GM23248 (cell line): Measurements from ENCODE around the gene FCN1. TPM values are rescaled to one million over a fixed set of nuclear protein-coding genes. Genes with fewer than 3 reads are reported as not detected.

ENCODE experiments used
- DNase-seq: peaks from one replicate; pipeline ENCODE4 v3.0.0-alpha.2; 2015
- H2AFZ ChIP-seq: fragments of 200-600 bp; sonication (generic); 2 replicates; pipeline ENCODE4 v1.6.1; 2016; ENCODE audit warnings: antibody characterized with exemption
- H3F3A ChIP-seq: fragments of 200-600 bp; sonication (generic); 2 replicates; pipeline ENCODE4 v1.6.1; 2016; ENCODE audit warnings: mild to moderate bottlenecking, antibody characterized with exemption, mixed run types; ENCODE audit not compliant: insufficient read depth
- H3K27ac ChIP-seq: fragments of 200-600 bp; sonication (generic); 2 replicates; pipeline ENCODE4 v1.5.1; 2016; ENCODE audit warnings: mild to moderate bottlenecking
- H3K27me3 ChIP-seq: fragments of 200-600 bp; sonication (generic); replicated peaks from 2 replicates; pipeline ENCODE4 v1.6.1; 2016; ENCODE audit warnings: mild to moderate bottlenecking; ENCODE audit not compliant: insufficient read depth
- H3K36me3 ChIP-seq: fragments of 200-600 bp; sonication (generic); 2 replicates; pipeline ENCODE4 v1.6.1; 2016; ENCODE audit warnings: low read depth, mild to moderate bottlenecking
- H3K4me1 ChIP-seq: fragments of 200-600 bp; sonication (generic); 2 replicates; pipeline ENCODE4 v1.6.1; 2016; ENCODE audit warnings: mild to moderate bottlenecking; ENCODE audit not compliant: insufficient read depth
- H3K4me2 ChIP-seq: fragments of 200-600 bp; sonication (generic); one replicate; pipeline ENCODE4 v1.6.1; 2016; ENCODE audit warnings: mild to moderate bottlenecking; ENCODE audit not compliant: unreplicated experiment
- H3K4me3 ChIP-seq: fragments of 200-600 bp; sonication (generic); 2 replicates; pipeline ENCODE4 v1.5.1; 2016; ENCODE audit warnings: mild to moderate bottlenecking
- H3K79me2 ChIP-seq: fragments of 200-600 bp; sonication (generic); 2 replicates; pipeline ENCODE4 v1.6.1; 2016; ENCODE audit warnings: mild to moderate bottlenecking; ENCODE audit not compliant: insufficient read depth
- H3K9ac ChIP-seq: fragments of 200-600 bp; sonication (generic); 2 replicates; pipeline ENCODE4 v1.6.1; 2016; ENCODE audit warnings: mild to moderate bottlenecking
- H3K9me2 ChIP-seq: fragments of 200-600 bp; sonication (generic); 2 replicates; pipeline ENCODE4 v1.6.1; 2016; ENCODE audit warnings: mixed run types, mild to moderate bottlenecking, moderate library complexity; ENCODE audit not compliant: insufficient read depth
- H3K9me3 ChIP-seq: fragments of 200-600 bp; sonication (generic); one replicate; pipeline ENCODE4 v1.6.1; 2017; ENCODE audit warnings: low read depth
- H4K20me1 ChIP-seq: fragments of 200-600 bp; sonication (generic); 2 replicates; pipeline ENCODE4 v1.6.0; 2016; ENCODE audit not compliant: insufficient read depth
- EZH2 ChIP-seq: fragments of 200-600 bp; sonication (generic); IDR thresholded peaks from 2 replicates; pipeline ENCODE4 v1.6.1; 2018; ENCODE audit warnings: antibody characterized with exemption, mild to moderate bottlenecking; ENCODE audit not compliant: insufficient read depth, poor library complexity, severe bottlenecking
- EZH2phosphoT487 ChIP-seq: fragments of 200-600 bp; sonication (generic); IDR thresholded peaks from 2 replicates; pipeline ENCODE4 v1.6.1; 2018; ENCODE audit warnings: antibody characterized with exemption, moderate library complexity, mild to moderate bottlenecking, low read depth; ENCODE audit not compliant: insufficient read depth
- WGBS, 2 experiments: methylation state at CpG; one replicate each; pipeline ENCODE4 v1.1.6; 2015 to 2017; ENCODE audit warnings: low lambda C conversion rate in 2 of 2, low coverage in 1 of 2; ENCODE audit errors: missing lambda C conversion rate in 2 of 2; 5-methylcytosine and 5-hydroxymethylcytosine counted together
- in situ Hi-C: fragments of 300-500 bp; cut with MboI; formaldehyde crosslinking; loops from 2 replicates; pipeline ENCODE4 v1.15.0; 2020
- polyA plus RNA-seq: library from polyadenylated mRNA; unstranded; fragments of >200 nt; fragmentation: Nextera tagmentation; extraction: Ambion mirVana; gene quantifications from 2 replicates; pipeline ENCODE4 v1.2.1, GENCODE V29; 2016
- total RNA-seq: library from RNA; depleted of rRNA; stranded (reverse); fragments of >200 nt; shearing (Covaris generic); gene quantifications from 2 replicates; pipeline ENCODE4 v1.2.3, GENCODE V29; 2014

FCN1 gene
- total and polyA plus RNA-seq, 2 experiments from 2014 or later, result not detected

GRCh38 chr9:134922932-134923240 lies 5.2 kb upstream of the FCN1 start:
- no peak for DNase-seq
- Histone ChIP-seq H3K4me1 (no peaks in the 10 kb centered on the region), H3K79me2 (no peaks in the 10 kb centered on the region), H3K4me3 (no peak overlapping the region), H3K27ac (no peak overlapping the region), H3K9ac (no peak overlapping the region), H3K9me3 (peaks cover 5% of the 10 kb centered on the region), H3K9me2 (no peaks in the 10 kb centered on the region), H3K36me3 (no peaks in the 10 kb centered on the region), H2AFZ (no peak overlapping the region), H4K20me1 (no peaks in the 10 kb centered on the region), H3F3A (no peaks in the 10 kb centered on the region), H3K4me2 (no peak overlapping the region), H3K27me3 (peaks cover 8% of the 10 kb centered on the region)
- no peak for TF ChIP-seq EZH2
- no peak for TF ChIP-seq EZH2phosphoT487
- WGBS, 2 experiments, result 53 to 58% methylated on average over 9 of the region's 9 CpGs
- in situ Hi-C loops, result no loop called here

- TF ChIP-seq EZH2 (no peak), EZH2phosphoT487 (no peak)
- Histone ChIP-seq H3K4me1 (no peaks in the 10 kb centered on the region), H3K4me2 (no peak overlapping the region), H3K36me3 (no peaks in the 10 kb centered on the region), H3K9me2 (no peaks in the 10 kb centered on the region), H3K27me3 (peaks cover 13% of the 10 kb centered on the region; the same call in 1 of the 2 replicates), H3K9ac (no peak overlapping the region), H2AFZ (no peak overlapping the region), H3K9me3 (peaks cover 5% of the 10 kb centered on the region), H3F3A (no peaks in the 10 kb centered on the region), H4K20me1 (no peaks in the 10 kb centered on the region), H3K27ac (no peak overlapping the region), H3K79me2 (no peaks in the 10 kb centered on the region), H3K4me3 (no peak overlapping the region)
- DNase-seq, result no peak
- in situ Hi-C loops, result no loop called here
- WGBS, 2 experiments, result 51 to 61% methylated on average over 13 to 14 of the region's 14 CpGs
Measured at GRCh38 chr9:134922066-134922931, 4.6 kb upstream of the FCN1 start.

- 62 to 77% methylated on average over 3 of the region's 3 CpGs for WGBS, 2 experiments
- no peak overlapping the region for H3K9ac ChIP-seq
- no peaks in the 10 kb centered on the region for H4K20me1 ChIP-seq
- H3K79me2 ChIP-seq, result no peaks in the 10 kb centered on the region
- H3K9me3 ChIP-seq, result peaks cover 5% of the 10 kb centered on the region
- no peak for TF ChIP-seq EZH2phosphoT487
- TF ChIP-seq EZH2, result no peak
- H3F3A ChIP-seq, result no peaks in the 10 kb centered on the region
- no peak overlapping the region for H3K27ac ChIP-seq
- H3K27me3 ChIP-seq, result peaks cover 15% of the 10 kb centered on the region; the same call in 1 of the 2 replicates
- H3K36me3 ChIP-seq, result no peaks in the 10 kb centered on the region
- no peaks in the 10 kb centered on the region for H3K9me2 ChIP-seq
- no peak overlapping the region for H2AFZ ChIP-seq
- no peak overlapping the region for H3K4me3 ChIP-seq
- H3K4me1 ChIP-seq, result no peaks in the 10 kb centered on the region
- no peak overlapping the region for H3K4me2 ChIP-seq
- no peak for DNase-seq
- in situ Hi-C loops, result no loop called here
Measured at GRCh38 chr9:134919303-134919702, 1.6 kb upstream of the FCN1 start.

GRCh38 chr9:134918646-134919045 lies 934 bp upstream of the FCN1 start:
- no peak overlapping the region for H2AFZ ChIP-seq
- TF ChIP-seq EZH2phosphoT487 (no peak), EZH2 (no peak)
- no peaks in the 10 kb centered on the region for H3K9me2 ChIP-seq
- H4K20me1 ChIP-seq, result no peaks in the 10 kb centered on the region
- no peak overlapping the region for H3K9ac ChIP-seq
- H3K9me3 ChIP-seq, result peaks cover 5% of the 10 kb centered on the region
- in situ Hi-C loops, result no loop called here
- H3K4me2 ChIP-seq, result no peak overlapping the region
- H3K4me1 ChIP-seq, result no peaks in the 10 kb centered on the region
- peaks cover 15% of the 10 kb centered on the region; the same call in 1 of the 2 replicates for H3K27me3 ChIP-seq
- H3F3A ChIP-seq, result no peaks in the 10 kb centered on the region
- WGBS, 2 experiments, result 45 to 49% methylated on average over 10 of the region's 10 CpGs
- DNase-seq, result no peak
- H3K79me2 ChIP-seq, result no peaks in the 10 kb centered on the region
- H3K4me3 ChIP-seq, result no peak overlapping the region
- no peaks in the 10 kb centered on the region for H3K36me3 ChIP-seq
- no peak overlapping the region for H3K27ac ChIP-seq

GRCh38 chr9:134916161-134916665 lies 1.5 kb downstream of the FCN1 start:
- TF ChIP-seq EZH2, result no peak
- TF ChIP-seq EZH2phosphoT487, result no peak
- no peaks in the 10 kb centered on the region for H4K20me1 ChIP-seq
- no peaks in the 10 kb centered on the region for H3F3A ChIP-seq
- in situ Hi-C loops, result no loop called here
- WGBS, 2 experiments, result 36 to 49% methylated on average over 7 to 8 of the region's 8 CpGs
- H3K27ac ChIP-seq, result no peak overlapping the region
- H3K79me2 ChIP-seq, result no peaks in the 10 kb centered on the region
- H3K36me3 ChIP-seq, result no peaks in the 10 kb centered on the region
- H3K27me3 ChIP-seq, result peaks cover 19% of the 10 kb centered on the region
- no peaks in the 10 kb centered on the region for H3K9me2 ChIP-seq
- H3K4me3 ChIP-seq, result no peak overlapping the region
- no peak overlapping the region for H3K9ac ChIP-seq
- no peaks in the 10 kb centered on the region for H3K4me1 ChIP-seq
- DNase-seq, result no peak
- H3K4me2 ChIP-seq, result no peak overlapping the region
- peaks cover 5% of the 10 kb centered on the region for H3K9me3 ChIP-seq
- H2AFZ ChIP-seq, result no peak overlapping the region
